ENCODE results near the gene PTPN11.
A peak's percentile ranks its signal among the peaks of the same experiment; 100 is the strongest.

PTPN11 gene

DNA sequence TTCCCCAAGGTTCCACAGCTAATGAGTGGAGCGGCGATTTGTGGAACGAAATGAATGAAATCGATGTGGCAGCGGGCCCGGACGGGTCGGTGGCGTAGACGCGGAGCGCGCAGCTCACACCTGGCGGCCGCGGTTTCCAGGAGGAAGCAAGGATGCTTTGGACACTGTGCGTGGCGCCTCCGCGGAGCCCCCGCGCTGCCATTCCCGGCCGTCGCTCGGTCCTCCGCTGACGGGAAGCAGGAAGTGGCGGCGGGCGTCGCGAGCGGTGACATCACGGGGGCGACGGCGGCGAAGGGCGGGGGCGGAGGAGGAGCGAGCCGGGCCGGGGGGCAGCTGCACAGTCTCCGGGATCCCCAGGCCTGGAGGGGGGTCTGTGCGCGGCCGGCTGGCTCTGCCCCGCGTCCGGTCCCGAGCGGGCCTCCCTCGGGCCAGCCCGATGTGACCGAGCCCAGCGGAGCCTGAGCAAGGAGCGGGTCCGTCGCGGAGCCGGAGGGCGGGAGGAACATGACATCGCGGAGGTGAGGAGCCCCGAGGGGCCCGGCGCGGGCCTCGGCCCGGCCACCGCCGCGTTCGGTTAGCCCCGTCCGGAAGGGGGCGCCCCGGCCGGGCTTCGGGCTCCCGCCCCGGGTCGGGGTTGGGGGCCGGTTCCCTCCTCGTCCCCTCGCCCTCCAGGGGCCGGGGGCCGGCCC lies at the start of gene PTPN11:
Gene PTPN11, plus strand, starts transcription at position 340 of the 689 bp plus-strand sequence. Its CDS starts 165 bp downstream, at position 505.
- peak within 1 kb of the TSS; percentile 79 for H3K4me2 ChIP-seq
- peaks cover 43% of the 10 kb centered on the region for H3K79me2 ChIP-seq (ENCODE audit: insufficient read depth, low read depth)
- TF ChIP-seq, protein P1, sequence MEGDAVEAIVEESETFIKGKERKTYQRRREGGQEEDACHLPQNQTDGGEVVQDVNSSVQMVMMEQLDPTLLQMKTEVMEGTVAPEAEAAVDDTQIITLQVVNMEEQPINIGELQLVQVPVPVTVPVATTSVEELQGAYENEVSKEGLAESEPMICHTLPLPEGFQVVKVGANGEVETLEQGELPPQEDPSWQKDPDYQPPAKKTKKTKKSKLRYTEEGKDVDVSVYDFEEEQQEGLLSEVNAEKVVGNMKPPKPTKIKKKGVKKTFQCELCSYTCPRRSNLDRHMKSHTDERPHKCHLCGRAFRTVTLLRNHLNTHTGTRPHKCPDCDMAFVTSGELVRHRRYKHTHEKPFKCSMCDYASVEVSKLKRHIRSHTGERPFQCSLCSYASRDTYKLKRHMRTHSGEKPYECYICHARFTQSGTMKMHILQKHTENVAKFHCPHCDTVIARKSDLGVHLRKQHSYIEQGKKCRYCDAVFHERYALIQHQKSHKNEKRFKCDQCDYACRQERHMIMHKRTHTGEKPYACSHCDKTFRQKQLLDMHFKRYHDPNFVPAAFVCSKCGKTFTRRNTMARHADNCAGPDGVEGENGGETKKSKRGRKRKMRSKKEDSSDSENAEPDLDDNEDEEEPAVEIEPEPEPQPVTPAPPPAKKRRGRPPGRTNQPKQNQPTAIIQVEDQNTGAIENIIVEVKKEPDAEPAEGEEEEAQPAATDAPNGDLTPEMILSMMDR (conservative IDR thresholded peaks at IDR 0.05; ENCODE audit: low read depth, low read length), result no peak
- peak within 1 kb of the TSS; percentile 85 for H2AFZ ChIP-seq (ENCODE audit: low read depth)
- H3K9ac ChIP-seq, result peak within 1 kb of the TSS; percentile 81
- H3K27ac ChIP-seq, result peak within 1 kb of the TSS; percentile 78
- peaks cover 25% of the 10 kb centered on the region for H3K4me1 ChIP-seq (ENCODE audit: low read depth, poor library complexity, severe bottlenecking)
- H3K36me3 ChIP-seq (ENCODE audit: insufficient read depth), result no peaks in the 10 kb centered on the region
- no peaks in the 10 kb centered on the region for H3K27me3 ChIP-seq (ENCODE audit: insufficient read depth, low read depth)
- H4K20me1 ChIP-seq (ENCODE audit: insufficient read depth), result no peaks in the 10 kb centered on the region; the same call in 1 of the 2 replicates
- H3K4me3 ChIP-seq (IDR thresholded peaks at IDR 0.05; ENCODE audit: insufficient read depth, low read depth, low read length), result no peak within 1 kb of the TSS

DNA sequence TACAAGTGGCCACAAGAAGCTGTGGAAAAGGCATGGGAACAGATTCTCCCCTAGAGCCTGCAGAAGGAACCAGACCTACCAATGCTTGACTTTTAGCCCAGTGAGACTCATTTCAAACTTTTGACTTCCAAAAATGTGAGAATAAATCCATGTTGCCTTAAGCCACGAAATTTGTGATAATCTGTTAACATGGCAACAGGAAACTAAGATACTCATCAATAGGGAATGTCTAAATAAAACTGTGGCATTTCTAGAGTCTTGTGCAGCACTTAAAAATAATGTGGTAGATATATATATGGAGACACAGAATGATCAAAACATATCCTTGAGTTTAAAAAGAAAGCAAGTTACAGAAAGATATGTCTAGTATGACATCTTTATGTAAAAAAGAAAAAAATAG lies 48.5 kb upstream of the PTPN11 start:
- TF ChIP-seq, protein P1 (conservative IDR thresholded peaks at IDR 0.05; ENCODE audit: low read depth, low read length), result no peak
- no peak overlapping the region for H3K4me3 ChIP-seq (IDR thresholded peaks at IDR 0.05; ENCODE audit: insufficient read depth, low read depth, low read length)

DNA sequence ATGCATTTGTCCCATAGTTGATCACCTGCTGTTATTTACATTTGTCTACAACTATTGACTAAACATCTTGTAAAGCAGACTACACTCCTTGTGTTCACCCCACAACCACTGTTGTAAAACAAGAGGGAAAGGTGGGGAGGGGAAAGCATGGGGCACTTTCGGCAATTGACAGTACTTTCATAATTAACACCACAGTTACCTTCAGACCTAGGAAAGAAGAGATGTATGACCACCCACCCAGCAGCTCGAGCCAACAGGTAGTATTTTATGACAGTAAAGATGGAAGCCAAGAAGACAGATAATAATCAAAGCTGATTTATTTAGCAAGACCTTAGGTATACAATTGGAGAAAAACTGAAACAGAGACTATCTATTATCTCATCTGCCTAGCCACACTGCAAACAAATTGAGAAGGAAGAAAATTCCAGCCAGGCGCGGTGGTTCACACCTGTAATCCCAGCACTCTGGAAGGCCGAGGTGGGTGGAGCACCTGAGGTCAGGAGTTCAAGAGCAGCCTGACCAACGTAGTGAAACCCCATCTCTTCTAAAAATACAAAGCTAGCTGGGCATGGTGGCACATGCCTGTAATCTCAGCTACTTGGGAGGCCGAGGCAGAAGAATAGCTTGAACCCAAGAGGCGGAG lies 47.8 kb upstream of the PTPN11 start:
- peaks cover 89% of the 10 kb centered on the region for H3K79me2 ChIP-seq (ENCODE audit: insufficient read depth, low read depth)
- no peak overlapping the region; the same call in 1 of the 2 replicates for H3K4me2 ChIP-seq
- H3K27me3 ChIP-seq (ENCODE audit: insufficient read depth, low read depth), result no peaks in the 10 kb centered on the region
- TF ChIP-seq, protein P1 (conservative IDR thresholded peaks at IDR 0.05; ENCODE audit: low read depth, low read length), result no peak
- H3K36me3 ChIP-seq (ENCODE audit: insufficient read depth), result no peaks in the 10 kb centered on the region
- H3K4me1 ChIP-seq (ENCODE audit: low read depth, poor library complexity, severe bottlenecking), result peaks cover 17% of the 10 kb centered on the region
- H3K27ac ChIP-seq, result no peak overlapping the region
- no peaks in the 10 kb centered on the region for H4K20me1 ChIP-seq (ENCODE audit: insufficient read depth)
- H2AFZ ChIP-seq (ENCODE audit: low read depth), result no peak overlapping the region
- H3K9ac ChIP-seq, result no peak overlapping the region
- H3K4me3 ChIP-seq (IDR thresholded peaks at IDR 0.05; ENCODE audit: insufficient read depth, low read depth, low read length), result no peak overlapping the region

More for the DNA sequence above, 48.5 kb upstream of the PTPN11 start:
- H3K79me2 ChIP-seq (ENCODE audit: insufficient read depth, low read depth), result peaks cover 88% of the 10 kb centered on the region
- H3K36me3 ChIP-seq (ENCODE audit: insufficient read depth), result no peaks in the 10 kb centered on the region
- H4K20me1 ChIP-seq (ENCODE audit: insufficient read depth), result no peaks in the 10 kb centered on the region
- H3K27ac ChIP-seq, result no peak overlapping the region
- H2AFZ ChIP-seq (ENCODE audit: low read depth), result no peak overlapping the region
- no peak overlapping the region for H3K4me2 ChIP-seq
- H3K27me3 ChIP-seq (ENCODE audit: insufficient read depth, low read depth), result no peaks in the 10 kb centered on the region
- peaks cover 12% of the 10 kb centered on the region for H3K4me1 ChIP-seq (ENCODE audit: low read depth, poor library complexity, severe bottlenecking)
- H3K9ac ChIP-seq, result no peak overlapping the region

DNA sequence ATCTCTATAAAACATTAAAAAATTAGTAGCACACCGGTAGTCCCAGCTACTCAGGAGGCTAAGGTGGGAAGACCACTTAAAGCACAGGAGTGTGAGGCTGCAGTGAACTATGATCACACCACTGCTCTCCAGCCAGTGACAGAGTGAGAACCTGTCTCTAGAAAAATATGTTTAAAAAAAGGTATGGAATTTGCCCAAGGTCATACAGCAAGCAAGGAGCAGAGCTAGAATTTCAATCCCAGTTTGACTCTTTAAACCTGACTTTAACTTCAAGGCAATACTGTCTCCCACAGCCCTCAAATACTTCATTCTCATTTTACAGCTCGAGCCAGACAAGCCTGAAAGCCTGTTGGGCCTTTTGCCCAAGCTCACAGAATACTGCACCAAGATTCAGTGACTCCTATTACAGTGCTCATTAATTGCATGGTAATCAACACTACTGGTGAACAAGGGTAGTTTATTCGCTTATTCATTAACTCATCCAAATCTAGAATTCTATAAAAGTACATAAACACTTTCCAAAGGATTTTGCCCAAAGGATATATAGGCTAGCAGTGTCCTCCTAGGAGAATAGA lies 44.5 kb upstream of the PTPN11 start:
- Histone ChIP-seq H3K9ac (no peak overlapping the region), H3K27ac (no peak overlapping the region), H3K27me3 (ENCODE audit: insufficient read depth, low read depth) (no peaks in the 10 kb centered on the region), H3K4me3 (IDR thresholded peaks at IDR 0.05; ENCODE audit: insufficient read depth, low read depth, low read length) (no peak overlapping the region), H3K79me2 (ENCODE audit: insufficient read depth, low read depth) (peaks cover 92% of the 10 kb centered on the region), H3K36me3 (ENCODE audit: insufficient read depth) (no peaks in the 10 kb centered on the region), H3K4me1 (ENCODE audit: low read depth, poor library complexity, severe bottlenecking) (peaks cover 21% of the 10 kb centered on the region), H3K4me2 (no peak overlapping the region), H2AFZ (ENCODE audit: low read depth) (no peak overlapping the region), H4K20me1 (ENCODE audit: insufficient read depth) (no peaks in the 10 kb centered on the region)
- TF ChIP-seq, protein P1 (conservative IDR thresholded peaks at IDR 0.05; ENCODE audit: low read depth, low read length), result no peak
